K562 (cell line): Measurements from ENCODE around the gene GABRR2. TPM values are rescaled to one million over a fixed set of nuclear protein-coding genes. Genes with fewer than 3 reads are reported as not detected.

Source experiments
- ATAC-seq: fragments of 200-7000 bp; cut with Tn5 transposase; 3 replicates; pipeline ENCODE4 v1.9.1; 2020; ENCODE audit warnings: moderate library complexity
- BruUV-seq: library from RNA; stranded (reverse); fragments of 400-500 nt; replicated peaks from 2 replicates; lab custom pipeline; 2021; lab: Mats Ljungman, UMichigan
- CTCF ChIA-PET: fragments of 300-600 bp; formaldehyde crosslinking; extraction: SDS; loops from one replicate; lab custom pipeline; 2021; ENCODE audit warnings: low intra/inter-chr PET ratio; lab: Yijun Ruan, JAX
- POLR2A ChIA-PET: fragments of 300-600, 350-650 bp; sonication (Branson Sonifier 250); formaldehyde crosslinking; extraction: SDS; loops from one replicate; lab custom pipeline; 2021; ENCODE audit warnings: antibody characterized with exemption, inconsistent platforms; lab: Yijun Ruan, JAX
- DNase-seq, 4 experiments: peaks; one replicate each; pipeline versions ENCODE4 v3.0.0 to v3.0.0-alpha.2; 2011 to 2018; ENCODE audit warnings: low spot score in 3 of 4, mixed read lengths in 3 of 4; ENCODE audit errors: extremely low read depth in 1 of 4
- FAIRE-seq: peaks from 2 replicates; lab custom pipeline; 2011; peaks lifted over from hg19 to GRCh38; lab: Jason Lieb, UNC
- H2AFZ ChIP-seq: 2 replicates; pipeline ENCODE4 v1.6.0; 2011; ENCODE audit warnings: low read depth, low read length, control low read depth, inconsistent platforms
- H3K27ac ChIP-seq: fragments of 200-600 bp; 3 replicates; pipeline ENCODE4 v1.8.0; 2011; ENCODE audit warnings: low read depth, mild to moderate bottlenecking, control low read depth, inconsistent platforms, low read length, moderate library complexity, mixed read lengths; ENCODE audit errors: extremely low read depth
- H3K27me3 ChIP-seq, 2 experiments: fragments of 300-600 bp in 1 of 2; 2 replicates in 1 of 2; 3 replicates in 1 of 2; pipeline versions ENCODE4 v1.6.0 to v1.8.0; 2011; ENCODE audit warnings: inconsistent platforms in 2 of 2, low read length in 2 of 2, mild to moderate bottlenecking in 1 of 2, mixed read lengths in 1 of 2, moderate library complexity in 1 of 2; ENCODE audit not compliant: control insufficient read depth in 2 of 2, insufficient read depth in 2 of 2
- H3K36me3 ChIP-seq: fragments of 300-600 bp; 3 replicates; pipeline ENCODE4 v1.8.0; 2011; ENCODE audit warnings: mild to moderate bottlenecking, low read length, inconsistent platforms; ENCODE audit not compliant: control insufficient read depth, insufficient read depth
- H3K4me1 ChIP-seq, 2 experiments: fragments of 200-600 bp in 1 of 2; replicated peaks in 1 of 2; 2 replicates in 1 of 2; 3 replicates in 1 of 2; pipeline versions ENCODE4 v1.5.1 to v1.8.0; 2011; ENCODE audit warnings: inconsistent platforms in 2 of 2, low read length in 2 of 2, mild to moderate bottlenecking in 1 of 2, mixed read lengths in 1 of 2, moderate library complexity in 1 of 2; ENCODE audit not compliant: control insufficient read depth in 2 of 2, insufficient read depth in 2 of 2
- H3K4me2 ChIP-seq: 2 replicates; pipeline ENCODE4 v1.6.1; 2011; ENCODE audit warnings: low read length, control low read depth, inconsistent platforms, mixed read lengths; ENCODE audit not compliant: insufficient read depth
- H3K4me3 ChIP-seq: fragments of 200-600 bp; sonication (generic), shearing (Covaris generic); 2 replicates; pipeline ENCODE4 v1.5.1; 2016; ENCODE audit warnings: control low read depth, inconsistent platforms
- H3K79me2 ChIP-seq: fragments of 200-600 bp; 3 replicates; pipeline ENCODE4 v1.8.0; 2011; ENCODE audit warnings: low read length, inconsistent platforms; ENCODE audit not compliant: control insufficient read depth, insufficient read depth
- H3K9ac ChIP-seq, 2 experiments: 2 replicates each; pipeline versions ENCODE4 v1.6.0 to v1.6.1; 2011; ENCODE audit warnings: low read depth in 2 of 2, low read length in 2 of 2, control low read depth in 1 of 2, inconsistent platforms in 1 of 2, mild to moderate bottlenecking in 1 of 2, mixed read lengths in 1 of 2; ENCODE audit not compliant: insufficient read depth in 1 of 2
- H3K9me1 ChIP-seq: one replicate; pipeline ENCODE4 v1.6.0; 2011; ENCODE audit warnings: inconsistent platforms, mild to moderate bottlenecking, low read length, moderate library complexity; ENCODE audit not compliant: control insufficient read depth, insufficient read depth
- H3K9me3 ChIP-seq: replicated peaks from 2 replicates; pipeline ENCODE4 v1.5.1; 2011; ENCODE audit warnings: low read depth, low read length, inconsistent platforms; ENCODE audit not compliant: control insufficient read depth, insufficient read depth
- H4K20me1 ChIP-seq: replicated peaks from 2 replicates; pipeline ENCODE4 v1.6.1; 2011; ENCODE audit warnings: low read length, inconsistent platforms, mixed read lengths; ENCODE audit not compliant: control insufficient read depth, insufficient read depth
- CEBPB ChIP-seq: fragments of 450-650 bp; IDR thresholded peaks from 2 replicates; pipeline ENCODE4 v1.6.1; 2016; ENCODE audit warnings: missing genetic modification characterization, missing compliant biosample characterization
- EGR1 ChIP-seq: fragments of 450-650 bp; conservative IDR thresholded peaks from 2 replicates; pipeline ENCODE4 v1.6.1; 2017; ENCODE audit warnings: mild to moderate bottlenecking
- GABPA ChIP-seq: fragments of 200-800 bp; sonication (Bioruptor generic); conservative IDR thresholded peaks from 2 replicates; pipeline ENCODE4 v1.6.1; 2016; ENCODE audit warnings: low read depth, missing genetic modification characterization, missing compliant biosample characterization
- HDAC2 ChIP-seq: fragments of 450-650 bp; IDR thresholded peaks from 2 replicates; pipeline ENCODE4 v1.6.1; 2016; ENCODE audit warnings: mild to moderate bottlenecking
- MAFK ChIP-seq: IDR thresholded peaks from 2 replicates; pipeline ENCODE4 v1.6.1; 2011; ENCODE audit warnings: low read length, improper control_type of control experiment
- NCOA6 ChIP-seq: fragments of 450-650 bp; IDR thresholded peaks from 2 replicates; pipeline ENCODE4 v1.6.1; 2017; ENCODE audit warnings: mild to moderate bottlenecking
- NFXL1 ChIP-seq: fragments of 450-650 bp; formaldehyde crosslinking; IDR thresholded peaks from 2 replicates; pipeline ENCODE4 v1.4.0; 2021; ENCODE audit warnings: mild to moderate bottlenecking
- POLR2A ChIP-seq: fragments of 450-650 bp; conservative IDR thresholded peaks from 2 replicates; pipeline ENCODE4 v1.6.1; 2016
- RHOXF2B ChIP-seq: fragments of 250-450 bp; sonication (Bioruptor Pico); conservative IDR thresholded peaks from 2 replicates; pipeline ENCODE4 v1.5.1; 2021
- ZC3H11A ChIP-seq: IDR thresholded peaks from 2 replicates; pipeline ENCODE4 v1.6.1; 2012; ENCODE audit warnings: low read depth, low read length, improper control_type of control experiment
- ZFP36 ChIP-seq: fragments of 150-350 bp; IDR thresholded peaks from 2 replicates; pipeline ENCODE4 v1.6.1; 2018; ENCODE audit warnings: low read length, low read depth; ENCODE audit not compliant: partially characterized antibody
- ZNF668 ChIP-seq: fragments of 250-450 bp; sonication (Bioruptor Pico); IDR thresholded peaks from 2 replicates; pipeline ENCODE4 v1.8.0; 2022; ENCODE audit warnings: mild to moderate bottlenecking, inconsistent platforms
- WGBS: fragments of 100-300 bp; shearing (Covaris generic); methylation state at CpG from one replicate; pipeline ENCODE4 v1.1.6; 2016; ENCODE audit warnings: low coverage, mixed read lengths; ENCODE audit not compliant: insufficient coverage; ENCODE audit errors: missing lambda C conversion rate; 5-methylcytosine and 5-hydroxymethylcytosine counted together
- in situ Hi-C: fragments of 300-500 bp; cut with MboI; formaldehyde crosslinking; loops from 4 replicates; pipeline ENCODE4 v1.15.0; 2018; ENCODE audit warnings: inconsistent platforms, mixed read lengths
- intact Hi-C: fragments of 100-400 bp; cut with micrococcal nuclease; formaldehyde crosslinking; loops from 2 replicates; pipeline ENCODE4 v1.14.2; 2022
- polyA plus RNA-seq, 8 experiments: library from polyadenylated mRNA; depleted of rRNA in 4 of 8; stranded (reverse) in 5 of 8; unstranded in 3 of 8; fragments of >200 nt; fragmentation: Nextera tagmentation in 2 of 8; fragmentation: Illumina TruSeq in 1 of 8; extraction: Ambion mirVana in 2 of 8; extraction: Trizol in 1 of 8; gene quantifications; 2 replicates each; pipeline versions ENCODE4 v1.2.1 to v1.2.3, GENCODE V29; 2011 to 2014; ENCODE audit warnings: inconsistent platforms in 1 of 8, missing spikeins in 1 of 8
- total RNA-seq, 7 experiments: library from RNA; depleted of rRNA in 6 of 7; stranded (reverse); fragments of >200 nt in 6 of 7; fragmentation: Illumina TruSeq in 2 of 7; extraction: Trizol in 2 of 7; gene quantifications; 2 replicates each; pipeline versions ENCODE4 v1.2.1 to v1.2.3, GENCODE V29; 2011 to 2021; ENCODE audit warnings: low replicate concordance in 1 of 7
- TF ChIP-seq, protein P1 (sequence below): fragments of 450-650 bp; formaldehyde crosslinking; IDR thresholded peaks from 2 replicates; pipeline ENCODE4 v1.4.0; 2020; ENCODE audit warnings: mild to moderate bottlenecking, moderate library complexity
- TF ChIP-seq, protein P2 (sequence below): fragments of 200-400 bp; formaldehyde crosslinking; IDR thresholded peaks from 2 replicates; pipeline ENCODE4 v1.6.1; 2017; ENCODE audit warnings: mild to moderate bottlenecking, low read depth, low read length, moderate library complexity
- TF ChIP-seq, protein P3 (sequence below): fragments of 200-800 bp; sonication (Bioruptor generic); IDR thresholded peaks from 2 replicates; pipeline ENCODE4 v1.6.1; 2017; ENCODE audit warnings: missing genetic modification characterization, missing compliant biosample characterization

Gene GABRR2
- total and polyA plus RNA-seq, 9 of the 15 experiments (the other 6 are each of a cell fraction or from before 2014, with no cell fraction given): 0.09 to 0.13 (median 0.10) TPM; not detected in 6

DNA sequence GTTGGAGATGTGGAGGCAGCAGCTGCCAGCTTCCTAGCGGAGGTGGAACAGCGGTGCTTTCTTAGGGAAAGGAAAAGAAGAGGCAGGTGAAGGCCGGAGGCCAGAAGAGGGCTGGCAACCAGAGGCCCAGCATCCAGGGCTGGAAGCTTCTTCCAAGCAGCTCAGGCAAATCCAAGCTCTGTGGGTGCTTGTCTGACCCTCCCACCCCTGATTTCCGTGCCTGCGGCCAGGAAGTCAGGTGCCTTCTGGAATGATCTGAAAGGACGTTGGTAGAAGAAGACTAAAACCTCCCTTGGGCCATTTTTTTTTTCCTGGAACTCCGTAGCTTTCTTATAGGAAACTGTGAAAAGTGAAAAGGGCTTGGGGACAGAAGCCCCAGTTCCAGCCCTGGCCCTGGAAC, 64.9 kb downstream of the GABRR2 start:
- intact Hi-C loops (no loop called here), in situ Hi-C loops (no loop called here)
- CTCF ChIA-PET: no interaction called here
- DNase-seq: no peak
- no peaks in the 10 kb centered on the region for H3K9me1 ChIP-seq
- H3K27ac ChIP-seq: no peak overlapping the region
- no peak overlapping the region for H3K9ac ChIP-seq
- no peak overlapping the region for H3K4me2 ChIP-seq
- no peaks in the 10 kb centered on the region for H3K9me3 ChIP-seq
- ATAC-seq: no peak
- no peaks in the 10 kb centered on the region for H4K20me1 ChIP-seq
- no peak overlapping the region for H2AFZ ChIP-seq
- peaks cover 5 to 15% of the 10 kb centered on the region in 2 experiments for H3K27me3 ChIP-seq
- POLR2A ChIA-PET: interaction anchor here (1.0 to 1.3 kb wide), 2 partner anchors 9 to 15 kb away, joined by 3 to 5 read pairs; no protein-coding TSS in a partner anchor
- WGBS: 0% methylated on average over 6 of the region's 7 CpGs
- TF ChIP-seq EGR1 (no peak), GABPA (no peak), HDAC2 (no peak), ZC3H11A (no peak), CEBPB (tag) (no peak), ZNF668 (CRISPR knock-in tag) (no peak), NFXL1 (CRISPR knock-in tag) (no peak), POLR2A (no peak), ZFP36 (no peak), NCOA6 (no peak), MAFK (no peak), RHOXF2B (CRISPR knock-in tag) (no peak)
- TF ChIP-seq, protein P1, sequence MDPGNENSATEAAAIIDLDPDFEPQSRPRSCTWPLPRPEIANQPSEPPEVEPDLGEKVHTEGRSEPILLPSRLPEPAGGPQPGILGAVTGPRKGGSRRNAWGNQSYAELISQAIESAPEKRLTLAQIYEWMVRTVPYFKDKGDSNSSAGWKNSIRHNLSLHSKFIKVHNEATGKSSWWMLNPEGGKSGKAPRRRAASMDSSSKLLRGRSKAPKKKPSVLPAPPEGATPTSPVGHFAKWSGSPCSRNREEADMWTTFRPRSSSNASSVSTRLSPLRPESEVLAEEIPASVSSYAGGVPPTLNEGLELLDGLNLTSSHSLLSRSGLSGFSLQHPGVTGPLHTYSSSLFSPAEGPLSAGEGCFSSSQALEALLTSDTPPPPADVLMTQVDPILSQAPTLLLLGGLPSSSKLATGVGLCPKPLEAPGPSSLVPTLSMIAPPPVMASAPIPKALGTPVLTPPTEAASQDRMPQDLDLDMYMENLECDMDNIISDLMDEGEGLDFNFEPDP (CRISPR knock-in tag): no peak
- TF ChIP-seq, protein P2, sequence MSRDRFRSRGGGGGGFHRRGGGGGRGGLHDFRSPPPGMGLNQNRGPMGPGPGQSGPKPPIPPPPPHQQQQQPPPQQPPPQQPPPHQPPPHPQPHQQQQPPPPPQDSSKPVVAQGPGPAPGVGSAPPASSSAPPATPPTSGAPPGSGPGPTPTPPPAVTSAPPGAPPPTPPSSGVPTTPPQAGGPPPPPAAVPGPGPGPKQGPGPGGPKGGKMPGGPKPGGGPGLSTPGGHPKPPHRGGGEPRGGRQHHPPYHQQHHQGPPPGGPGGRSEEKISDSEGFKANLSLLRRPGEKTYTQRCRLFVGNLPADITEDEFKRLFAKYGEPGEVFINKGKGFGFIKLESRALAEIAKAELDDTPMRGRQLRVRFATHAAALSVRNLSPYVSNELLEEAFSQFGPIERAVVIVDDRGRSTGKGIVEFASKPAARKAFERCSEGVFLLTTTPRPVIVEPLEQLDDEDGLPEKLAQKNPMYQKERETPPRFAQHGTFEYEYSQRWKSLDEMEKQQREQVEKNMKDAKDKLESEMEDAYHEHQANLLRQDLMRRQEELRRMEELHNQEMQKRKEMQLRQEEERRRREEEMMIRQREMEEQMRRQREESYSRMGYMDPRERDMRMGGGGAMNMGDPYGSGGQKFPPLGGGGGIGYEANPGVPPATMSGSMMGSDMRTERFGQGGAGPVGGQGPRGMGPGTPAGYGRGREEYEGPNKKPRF: no peak
- TF ChIP-seq, protein P3, sequence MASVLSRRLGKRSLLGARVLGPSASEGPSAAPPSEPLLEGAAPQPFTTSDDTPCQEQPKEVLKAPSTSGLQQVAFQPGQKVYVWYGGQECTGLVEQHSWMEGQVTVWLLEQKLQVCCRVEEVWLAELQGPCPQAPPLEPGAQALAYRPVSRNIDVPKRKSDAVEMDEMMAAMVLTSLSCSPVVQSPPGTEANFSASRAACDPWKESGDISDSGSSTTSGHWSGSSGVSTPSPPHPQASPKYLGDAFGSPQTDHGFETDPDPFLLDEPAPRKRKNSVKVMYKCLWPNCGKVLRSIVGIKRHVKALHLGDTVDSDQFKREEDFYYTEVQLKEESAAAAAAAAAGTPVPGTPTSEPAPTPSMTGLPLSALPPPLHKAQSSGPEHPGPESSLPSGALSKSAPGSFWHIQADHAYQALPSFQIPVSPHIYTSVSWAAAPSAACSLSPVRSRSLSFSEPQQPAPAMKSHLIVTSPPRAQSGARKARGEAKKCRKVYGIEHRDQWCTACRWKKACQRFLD (CRISPR knock-in tag): no peak
- H3K36me3 ChIP-seq: no peaks in the 10 kb centered on the region
- no peak overlapping the region for H3K4me3 ChIP-seq
- no TSS peak for BruUV-seq
- no peak for FAIRE-seq
- H3K4me1 ChIP-seq: no peaks in the 10 kb centered on the region
- no peaks in the 10 kb centered on the region for H3K79me2 ChIP-seq
